Mononuclear cell (primary cell): Measurements from ENCODE around the gene SELENOO. TPM values are rescaled to one million over a fixed set of nuclear protein-coding genes. Genes with fewer than 3 reads are reported as not detected.

ENCODE experiments used
- H3K27me3 ChIP-seq: 2 replicates; pipeline ENCODE4 v1.6.0; 2011; ENCODE audit warnings: low read length, control low read depth; ENCODE audit not compliant: insufficient read depth
- H3K4me1 ChIP-seq: 2 replicates; pipeline ENCODE4 v1.5.1; 2011; ENCODE audit warnings: mild to moderate bottlenecking, low read length, control low read depth; ENCODE audit not compliant: insufficient read depth
- H3K4me3 ChIP-seq: 2 replicates; pipeline ENCODE4 v1.5.1; 2011; ENCODE audit warnings: mild to moderate bottlenecking, low read length, moderate library complexity
- H3K9me3 ChIP-seq: 2 replicates; pipeline ENCODE4 v1.5.1; 2011; ENCODE audit warnings: low read depth, mild to moderate bottlenecking, control low read depth, low read length
- total RNA-seq: library from RNA; depleted of rRNA; stranded (reverse); fragments of >200 nt; gene quantifications from one replicate; pipeline ENCODE4 v1.2.3, GENCODE V29; 2012

Gene SELENOO
- total RNA-seq, 1 donor = 11.8 TPM

- no peaks in the 10 kb centered on the region for H3K27me3 ChIP-seq
- no peaks in the 10 kb centered on the region for H3K9me3 ChIP-seq
- H3K4me3 ChIP-seq = no peak overlapping the region
- peaks cover 30% of the 10 kb centered on the region for H3K4me1 ChIP-seq
Measured at GRCh38 chr22:50253046-50253915, 52.5 kb downstream of the SELENOO start.

GRCh38 chr22:50253941-50254340 is 53.1 kb downstream of the SELENOO start:
- peaks cover 25% of the 10 kb centered on the region for H3K4me1 ChIP-seq
- H3K9me3 ChIP-seq = no peaks in the 10 kb centered on the region
- H3K27me3 ChIP-seq = no peaks in the 10 kb centered on the region
- H3K4me3 ChIP-seq = no peak overlapping the region

GRCh38 chr22:50255099-50255498 is 54.3 kb downstream of the SELENOO start:
- no peaks in the 10 kb centered on the region for H3K27me3 ChIP-seq

GRCh38 chr22:50255607-50256006 is 54.8 kb downstream of the SELENOO start:
- H3K27me3 ChIP-seq = peaks cover 2% of the 10 kb centered on the region
- H3K4me3 ChIP-seq = no peak overlapping the region
- H3K4me1 ChIP-seq = peaks cover 11% of the 10 kb centered on the region
- no peaks in the 10 kb centered on the region for H3K9me3 ChIP-seq

More at GRCh38 chr22:50255099-50255498, 54.3 kb downstream of the SELENOO start:
- Histone ChIP-seq H3K4me1 (peaks cover 16% of the 10 kb centered on the region), H3K4me3 (no peak overlapping the region), H3K9me3 (no peaks in the 10 kb centered on the region)

GRCh38 chr22:50256258-50256862 is 55.5 kb downstream of the SELENOO start:
- Histone ChIP-seq H3K9me3 (no peaks in the 10 kb centered on the region), H3K4me3 (no peak overlapping the region), H3K27me3 (peaks cover 3% of the 10 kb centered on the region), H3K4me1 (peaks cover 8% of the 10 kb centered on the region)

GRCh38 chr22:50257041-50257440 is 56.2 kb downstream of the SELENOO start:
- Histone ChIP-seq H3K4me1 (peaks cover 3% of the 10 kb centered on the region), H3K27me3 (peaks cover 4% of the 10 kb centered on the region), H3K4me3 (no peak overlapping the region), H3K9me3 (no peaks in the 10 kb centered on the region)

- Histone ChIP-seq H3K4me1 (peaks cover 4% of the 10 kb centered on the region), H3K9me3 (no peaks in the 10 kb centered on the region), H3K4me3 (no peak overlapping the region), H3K27me3 (peaks cover 8% of the 10 kb centered on the region)
Measured at GRCh38 chr22:50257451-50258360, 56.9 kb downstream of the SELENOO start.

GRCh38 chr22:50258361-50259292 is 57.8 kb downstream of the SELENOO start:
- Histone ChIP-seq H3K4me1 (peaks cover 4% of the 10 kb centered on the region), H3K9me3 (no peaks in the 10 kb centered on the region), H3K27me3 (peaks cover 13% of the 10 kb centered on the region), H3K4me3 (no peak overlapping the region)

GRCh38 chr22:50259302-50259701 is 58.5 kb downstream of the SELENOO start:
- Histone ChIP-seq H3K27me3 (peaks cover 13% of the 10 kb centered on the region), H3K4me3 (no peak overlapping the region), H3K4me1 (peaks cover 4% of the 10 kb centered on the region), H3K9me3 (no peaks in the 10 kb centered on the region)

- Histone ChIP-seq H3K4me3 (no peak overlapping the region), H3K27me3 (peaks cover 13% of the 10 kb centered on the region), H3K9me3 (no peaks in the 10 kb centered on the region), H3K4me1 (peaks cover 4% of the 10 kb centered on the region)
Measured at GRCh38 chr22:50260434-50260800, 59.6 kb downstream of the SELENOO start.

GRCh38 chr22:50260801-50261614 is 60.2 kb downstream of the SELENOO start:
- Histone ChIP-seq H3K4me1 (peaks cover 4% of the 10 kb centered on the region), H3K4me3 (no peak overlapping the region), H3K27me3 (peaks cover 13% of the 10 kb centered on the region), H3K9me3 (no peaks in the 10 kb centered on the region)

- peaks cover 4% of the 10 kb centered on the region for H3K4me1 ChIP-seq
- no peaks in the 10 kb centered on the region for H3K9me3 ChIP-seq
- peaks cover 13% of the 10 kb centered on the region for H3K27me3 ChIP-seq
- H3K4me3 ChIP-seq = no peak within 1 kb of the TSS
Measured at GRCh38 chr22:50261615-50262459, 61.0 kb downstream of the SELENOO start, which contains the start of gene MAPK12. Gene MAPK12, minus strand, starts transcription at chr22:50261683. Its CDS starts 174 bp downstream, at chr22:50261509.
